NCI-H1092 (cell line): ENCODE measurements around the gene IGFN1.
"Not testable (repeated sequence)": the region's sequence is repeated elsewhere in the genome, so short reads cannot be mapped to it uniquely, and the experiment has no call there.

ENCODE experiments used
- DNase-seq: peaks from one replicate; lab custom pipeline; 2025; lab: John Stamatoyannopoulos, UW

The IGFN1 gene

GRCh38 chr1:201250326-201251011 lies 59.8 kb downstream of the IGFN1 start:
- no peak for DNase-seq

DNA sequence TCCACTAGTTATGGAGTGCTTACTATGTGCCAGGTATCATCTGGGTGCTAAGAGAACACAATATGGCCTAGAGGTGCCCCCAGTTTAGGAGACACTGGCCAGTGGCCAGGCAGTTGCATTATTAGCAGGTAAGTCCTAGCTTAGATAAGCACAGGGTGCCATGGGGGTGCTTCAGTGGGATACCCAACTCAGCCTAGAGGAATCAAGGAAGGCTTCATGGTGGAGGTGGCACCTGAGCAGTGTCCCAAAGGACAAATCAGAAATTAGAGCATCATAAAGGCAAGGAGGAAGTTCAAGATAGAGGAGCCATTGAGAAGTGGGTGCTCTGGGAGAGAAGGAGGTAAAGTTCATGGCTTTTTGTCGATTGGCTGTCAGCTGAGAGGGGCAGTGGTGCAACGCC lies 60.8 kb downstream of the IGFN1 start:
- DNase-seq, result no peak

DNA sequence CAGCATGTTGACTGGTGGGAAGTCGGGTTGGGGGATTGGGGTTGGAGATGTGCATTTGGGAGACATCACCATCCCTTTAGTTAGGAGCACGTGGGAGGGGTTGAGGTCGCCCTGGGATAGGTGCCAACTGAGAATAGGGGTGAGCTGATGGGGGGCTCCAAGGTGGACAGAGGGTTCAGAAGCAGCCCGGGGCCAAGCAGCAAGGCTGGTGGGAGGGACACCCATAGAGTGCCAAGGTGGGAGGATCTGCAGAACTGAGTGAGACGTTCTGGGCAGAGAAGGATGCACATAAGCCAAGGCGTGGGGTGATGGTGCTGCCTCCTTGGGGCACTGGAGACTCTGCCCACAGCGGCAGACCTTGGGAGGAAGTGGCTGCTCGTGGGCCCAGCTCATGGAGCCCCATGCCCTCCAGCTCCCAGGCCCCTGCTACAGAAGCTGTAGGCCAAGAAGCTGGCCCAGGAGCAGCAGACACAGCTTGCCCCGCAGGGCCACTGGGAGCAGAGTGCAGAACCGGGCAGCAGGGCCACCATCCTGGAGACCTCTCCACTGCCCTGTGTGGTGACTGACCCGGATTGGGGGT lies 61.3 kb downstream of the IGFN1 start:
- no peak for DNase-seq

DNA sequence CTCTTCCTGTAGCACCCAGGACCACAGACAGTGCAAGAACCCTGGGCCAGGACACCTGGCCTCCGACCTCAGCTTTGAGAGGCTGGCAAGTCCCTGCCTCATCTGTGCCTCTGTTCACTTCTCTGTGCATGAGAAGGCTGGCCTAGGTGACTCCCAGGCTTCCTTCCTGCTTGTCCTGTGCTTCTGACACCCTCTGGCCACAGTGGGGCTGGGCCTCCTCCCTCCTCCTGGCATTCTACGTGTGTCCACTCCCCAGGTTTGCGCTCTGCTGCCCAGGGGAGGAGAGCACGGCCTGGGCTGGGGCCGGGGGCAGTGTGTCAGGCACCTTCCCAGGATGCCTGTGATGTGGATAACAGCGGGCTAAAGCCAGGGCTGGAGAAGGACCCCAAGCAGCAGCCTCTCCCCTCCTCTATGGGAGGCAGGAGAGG lies 62.3 kb downstream of the IGFN1 start:
- no peak for DNase-seq

- no peak for DNase-seq
Observed at GRCh38 chr1:201253411-201253810, 62.8 kb downstream of the IGFN1 start.

DNA sequence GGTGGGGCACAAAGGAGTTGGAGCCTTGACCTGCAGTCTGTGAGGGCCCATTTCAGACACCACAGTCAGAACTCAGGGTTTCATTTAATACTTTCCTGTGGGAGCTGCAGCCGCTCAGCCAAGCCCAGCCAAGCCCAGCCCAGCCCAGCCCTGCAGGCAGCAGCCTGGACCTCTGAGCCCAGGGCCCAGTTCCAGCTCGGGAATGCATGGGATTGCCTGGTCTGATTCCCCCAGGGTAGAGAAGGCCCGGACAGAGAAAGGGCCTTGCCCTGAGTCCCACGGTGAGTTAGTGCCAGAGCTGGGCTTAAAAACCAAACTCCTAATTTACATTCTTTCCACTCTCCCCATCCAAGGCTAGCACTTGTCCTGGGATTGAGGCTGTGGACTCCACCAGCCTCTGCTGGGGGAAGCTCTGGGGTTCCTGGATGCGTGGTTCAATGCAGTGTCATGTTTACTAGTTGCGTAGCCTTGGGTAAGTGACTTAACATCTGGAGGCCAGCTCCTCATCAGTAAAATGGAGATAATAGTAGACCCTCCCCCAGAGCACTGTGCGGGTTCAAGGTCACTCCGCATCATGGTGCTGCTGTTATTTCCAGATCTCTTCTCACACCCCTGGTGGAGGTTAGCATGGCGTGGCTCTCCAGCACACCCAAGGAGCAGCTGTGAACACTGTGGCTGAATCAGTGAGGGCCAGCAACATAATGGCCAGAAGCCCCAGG lies 63.4 kb downstream of the IGFN1 start:
- DNase-seq, result no peak

DNA sequence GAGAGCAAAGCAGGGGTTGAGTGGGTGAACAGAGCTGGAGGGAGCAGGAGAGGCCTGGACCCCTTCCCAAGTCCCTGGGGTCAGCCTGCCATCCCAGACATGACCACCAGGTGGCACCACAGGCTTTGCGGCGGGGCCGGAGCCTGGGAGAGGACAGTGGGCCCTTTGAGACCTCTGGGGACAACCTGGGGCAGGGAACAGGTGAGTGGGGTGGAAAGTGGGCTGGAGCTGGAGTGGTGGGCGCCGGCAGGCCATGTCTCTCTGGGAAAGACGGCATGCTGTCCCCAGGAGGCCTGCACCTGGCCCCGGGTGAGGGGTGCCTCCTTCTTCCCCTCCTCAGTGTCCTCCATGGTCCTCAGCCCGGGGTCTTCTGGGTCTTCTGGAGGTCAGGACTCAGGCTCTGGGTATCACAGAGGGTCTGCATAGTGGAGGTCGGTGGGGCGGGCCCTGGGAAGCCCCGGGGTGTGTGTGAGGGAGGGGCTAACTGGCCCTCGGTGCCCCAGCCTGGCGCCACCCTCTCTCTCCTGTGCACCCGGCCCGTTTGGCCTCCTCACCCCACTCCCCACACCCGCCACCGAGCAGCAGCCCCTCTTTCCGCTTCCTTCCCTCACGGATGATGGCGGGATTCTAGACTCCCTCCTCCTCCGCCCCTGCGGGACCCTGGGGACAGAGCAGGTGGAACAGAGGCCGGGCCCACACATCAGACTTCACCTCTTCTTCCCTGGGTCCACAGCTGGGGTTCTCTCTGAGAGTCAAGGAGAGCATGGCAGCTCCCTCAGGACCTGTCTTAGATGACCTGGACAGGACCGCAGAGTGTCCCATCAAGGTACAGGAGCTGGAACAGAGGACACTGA lies 64.2 kb downstream of the IGFN1 start:
- DNase-seq, result peak; percentile 34

GRCh38 chr1:201255479-201256362 lies 65.1 kb downstream of the IGFN1 start:
- no peak for DNase-seq

DNA sequence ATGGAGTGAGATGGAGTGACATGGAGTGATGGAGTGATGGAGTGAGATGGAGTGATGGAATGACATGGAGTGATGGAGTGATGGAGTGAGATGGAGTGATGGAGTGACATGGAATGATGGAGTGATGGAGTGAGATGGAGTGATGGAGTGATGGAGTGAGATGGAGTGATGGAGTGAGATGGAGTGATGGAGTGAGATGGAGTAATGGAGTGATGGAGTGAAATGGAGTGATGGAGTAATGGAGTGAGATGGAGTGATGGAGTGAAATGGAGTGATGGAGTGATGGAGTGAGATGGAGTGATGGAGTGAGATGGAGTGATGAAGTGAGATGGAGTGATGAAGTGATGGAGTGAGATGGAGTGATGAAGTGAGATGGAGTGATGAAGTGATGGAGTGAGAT lies 67.5 kb downstream of the IGFN1 start:
- DNase-seq, result not testable (repeated sequence)

- DNase-seq, result no peak
Observed at GRCh38 chr1:201258763-201259230, 68.2 kb downstream of the IGFN1 start.

GRCh38 chr1:201259476-201260235 lies 69.0 kb downstream of the IGFN1 start:
- DNase-seq, result peak; percentile 43

GRCh38 chr1:201260236-201260590 lies 69.6 kb downstream of the IGFN1 start:
- no peak for DNase-seq

GRCh38 chr1:201260648-201261311 lies 70.2 kb downstream of the IGFN1 start:
- DNase-seq, result no peak

GRCh38 chr1:201261771-201262547 lies 71.3 kb downstream of the IGFN1 start:
- no peak for DNase-seq

DNA sequence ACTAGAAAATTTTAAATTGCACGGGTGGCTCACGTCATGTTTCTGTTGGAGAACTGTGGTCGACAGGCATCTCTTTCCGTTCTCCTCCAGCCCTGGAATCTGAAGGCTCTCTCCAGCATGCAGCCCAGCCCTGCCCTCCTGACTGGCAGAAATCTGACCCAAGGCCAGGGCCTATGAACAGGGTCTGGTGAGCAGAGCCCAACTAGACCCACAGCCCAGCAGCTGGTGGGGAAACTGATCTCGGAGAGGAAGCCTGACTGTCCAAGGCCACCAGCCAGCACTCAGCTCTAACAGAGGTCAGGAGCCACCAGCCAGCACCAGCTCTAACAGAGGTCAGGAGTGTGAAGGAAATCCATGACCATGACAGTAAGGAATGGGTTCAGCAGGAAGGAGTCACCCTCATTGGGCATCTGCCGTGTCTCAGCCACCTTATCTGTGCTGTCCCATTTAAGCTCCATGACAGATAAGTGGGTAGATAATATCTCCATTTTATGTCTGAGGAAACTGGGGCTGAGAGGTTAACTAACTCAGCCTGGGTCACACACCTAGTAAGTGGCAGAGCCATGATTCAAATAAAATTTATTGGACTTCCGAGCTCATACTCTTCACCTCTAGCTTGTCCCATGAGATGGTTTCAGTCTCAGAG lies 72.5 kb downstream of the IGFN1 start:
- no peak for DNase-seq

GRCh38 chr1:201264072-201264471 lies 73.4 kb downstream of the IGFN1 start:
- no peak for DNase-seq

DNA sequence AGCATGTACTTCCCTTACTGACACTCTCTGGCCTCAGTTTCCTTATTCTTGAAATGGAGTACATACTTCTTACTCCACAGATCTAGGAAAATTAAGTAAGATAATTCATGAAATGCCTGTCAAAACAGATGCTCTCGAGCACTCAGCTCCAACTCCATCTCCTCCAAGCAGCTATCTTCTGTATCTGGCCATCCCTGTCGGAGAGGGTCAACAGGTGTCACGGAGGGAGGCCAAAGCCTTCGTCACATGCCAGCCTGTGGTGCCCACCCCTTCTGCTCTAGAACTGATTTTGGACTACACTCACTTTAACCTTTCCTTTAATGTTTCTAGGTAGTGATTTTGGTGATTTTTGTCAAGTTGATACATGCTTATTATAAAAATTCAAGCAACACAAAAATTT lies 73.9 kb downstream of the IGFN1 start:
- DNase-seq, result no peak

DNA sequence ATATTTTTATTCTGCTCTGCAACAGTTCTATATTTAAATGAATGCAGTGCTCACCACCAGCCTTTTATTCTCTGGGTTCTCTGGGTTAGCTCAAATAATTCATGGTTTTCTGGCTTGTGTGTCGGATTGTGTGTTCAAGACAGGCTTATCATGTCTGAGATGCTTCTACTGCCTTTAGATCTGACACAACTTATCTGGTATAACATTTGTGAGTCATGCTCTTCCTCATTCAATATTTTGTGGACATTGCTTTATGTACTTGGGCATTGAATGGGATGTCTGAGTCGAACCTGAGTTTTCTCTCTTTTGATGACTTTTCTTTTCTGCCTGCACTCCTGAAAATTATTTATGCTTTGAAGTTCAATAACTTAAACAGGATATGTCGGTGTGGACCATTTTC lies 75.1 kb downstream of the IGFN1 start:
- no peak for DNase-seq

DNA sequence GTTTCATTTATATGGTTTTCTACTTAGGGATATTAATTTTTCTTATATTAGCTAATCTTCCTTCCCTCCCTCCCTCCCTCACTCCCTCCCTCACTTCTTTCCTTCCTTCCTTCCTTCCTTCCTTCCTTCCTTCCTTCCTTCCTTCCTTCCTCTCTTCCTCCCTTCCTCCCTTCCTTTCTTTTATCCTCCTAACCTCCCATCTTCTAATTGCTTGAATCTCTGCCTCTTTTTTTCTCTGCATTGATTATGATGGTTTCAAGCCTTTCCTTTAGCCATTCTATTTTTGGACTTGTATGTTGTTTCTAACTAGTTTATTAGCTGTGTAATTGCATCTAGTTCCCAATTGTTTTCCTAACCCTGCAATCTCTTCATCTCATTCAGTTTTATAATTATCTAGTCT lies 75.7 kb downstream of the IGFN1 start:
- no peak for DNase-seq
